ENCODE results near the gene PDE4D.
"Not testable (repeated sequence)": the region's sequence is repeated elsewhere in the genome, so short reads cannot be mapped to it uniquely, and the experiment has no call there.

DNA sequence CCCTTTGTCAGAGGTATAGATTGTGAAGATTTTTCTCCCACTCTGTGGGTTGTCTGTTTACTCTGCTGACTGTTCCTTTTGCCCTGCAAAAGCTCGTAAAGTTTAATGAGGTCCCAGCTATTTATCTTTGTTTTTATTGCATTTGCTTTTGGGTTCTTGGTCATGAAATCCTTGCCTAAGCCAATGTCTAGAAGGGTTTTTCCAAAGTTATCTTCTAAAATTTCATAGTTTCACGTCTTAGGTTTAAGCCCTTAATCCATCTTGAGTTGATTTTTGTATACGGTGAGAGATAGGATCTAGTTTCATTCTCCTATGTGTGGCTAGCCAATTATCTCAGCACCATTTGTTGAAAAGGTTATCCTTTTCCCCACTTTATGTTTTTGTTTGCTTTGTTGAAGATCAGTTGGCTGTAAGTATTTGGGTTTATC lies 590.2 kb downstream of the PDE4D start:
- TF ChIP-seq, protein P1, sequence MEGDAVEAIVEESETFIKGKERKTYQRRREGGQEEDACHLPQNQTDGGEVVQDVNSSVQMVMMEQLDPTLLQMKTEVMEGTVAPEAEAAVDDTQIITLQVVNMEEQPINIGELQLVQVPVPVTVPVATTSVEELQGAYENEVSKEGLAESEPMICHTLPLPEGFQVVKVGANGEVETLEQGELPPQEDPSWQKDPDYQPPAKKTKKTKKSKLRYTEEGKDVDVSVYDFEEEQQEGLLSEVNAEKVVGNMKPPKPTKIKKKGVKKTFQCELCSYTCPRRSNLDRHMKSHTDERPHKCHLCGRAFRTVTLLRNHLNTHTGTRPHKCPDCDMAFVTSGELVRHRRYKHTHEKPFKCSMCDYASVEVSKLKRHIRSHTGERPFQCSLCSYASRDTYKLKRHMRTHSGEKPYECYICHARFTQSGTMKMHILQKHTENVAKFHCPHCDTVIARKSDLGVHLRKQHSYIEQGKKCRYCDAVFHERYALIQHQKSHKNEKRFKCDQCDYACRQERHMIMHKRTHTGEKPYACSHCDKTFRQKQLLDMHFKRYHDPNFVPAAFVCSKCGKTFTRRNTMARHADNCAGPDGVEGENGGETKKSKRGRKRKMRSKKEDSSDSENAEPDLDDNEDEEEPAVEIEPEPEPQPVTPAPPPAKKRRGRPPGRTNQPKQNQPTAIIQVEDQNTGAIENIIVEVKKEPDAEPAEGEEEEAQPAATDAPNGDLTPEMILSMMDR (IDR thresholded peaks at IDR 0.05), result not testable (repeated sequence)
- TF ChIP-seq ZFX (IDR thresholded peaks at IDR 0.05; ENCODE audit: borderline replicate concordance), result not testable (repeated sequence)

All from 22Rv1 (cell line).